GM18505 (cell line): ENCODE results near the gene HOXA11.

Experiments
- ATAC-seq: cut with Tn5 transposase; IDR thresholded peaks from one replicate; pipeline ENCODE4 v1.9.1; 2021; ENCODE audit not compliant: unreplicated experiment
- POLR2A ChIP-seq: IDR thresholded peaks from 4 replicates; pipeline ENCODE4 v1.6.1; 2011; ENCODE audit warnings: borderline replicate concordance; ENCODE audit not compliant: insufficient read depth, insufficient read length; ENCODE audit errors: extremely low read depth

HOXA11 gene

DNA sequence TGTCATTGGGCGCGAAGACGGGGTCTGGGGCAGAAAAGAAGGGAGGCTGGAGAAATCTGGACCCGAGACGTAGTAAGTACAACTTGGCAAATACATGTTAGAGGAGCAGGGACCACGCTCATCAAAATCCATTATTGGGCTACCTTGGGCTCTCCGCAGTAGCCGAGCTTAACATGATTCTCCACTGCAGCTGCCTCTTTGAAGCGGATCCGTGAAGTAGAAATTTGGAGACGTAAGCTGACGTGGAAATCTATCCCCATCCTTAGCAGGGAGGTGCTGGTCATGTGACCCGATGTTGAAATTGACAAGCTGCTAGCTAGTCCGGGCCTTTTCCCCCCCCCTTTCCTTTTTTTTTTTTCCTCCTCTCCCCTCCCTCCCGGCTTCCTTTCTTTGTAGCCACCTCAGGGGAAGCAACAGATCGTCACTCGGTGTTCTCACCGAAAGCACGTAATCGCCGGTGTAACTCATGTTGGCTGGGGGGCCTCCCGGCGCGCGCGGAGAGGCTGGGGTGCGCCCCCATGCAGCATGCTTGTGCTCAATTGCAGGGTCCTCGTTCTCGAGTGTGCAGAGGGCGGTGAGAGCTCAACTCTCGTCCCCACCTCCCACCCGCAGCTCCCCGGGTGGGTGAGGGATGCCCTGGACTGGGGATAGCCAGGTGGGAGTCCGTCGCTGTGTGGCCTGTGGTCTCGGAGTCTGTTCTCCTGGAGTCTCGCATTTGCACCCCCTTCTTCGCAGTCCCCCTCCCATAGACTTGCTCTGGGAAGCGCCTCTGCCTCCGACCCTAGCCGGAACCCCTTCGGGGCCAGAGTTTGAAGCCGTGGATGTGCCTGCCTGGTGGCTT is at the start of gene HOXA11:
Gene HOXA11, minus strand, starts transcription at position 220 of the 841 bp plus-strand sequence. Its CDS starts 88 bp downstream, at position 132.
- TF ChIP-seq POLR2A: no peak
- no peak for ATAC-seq

DNA sequence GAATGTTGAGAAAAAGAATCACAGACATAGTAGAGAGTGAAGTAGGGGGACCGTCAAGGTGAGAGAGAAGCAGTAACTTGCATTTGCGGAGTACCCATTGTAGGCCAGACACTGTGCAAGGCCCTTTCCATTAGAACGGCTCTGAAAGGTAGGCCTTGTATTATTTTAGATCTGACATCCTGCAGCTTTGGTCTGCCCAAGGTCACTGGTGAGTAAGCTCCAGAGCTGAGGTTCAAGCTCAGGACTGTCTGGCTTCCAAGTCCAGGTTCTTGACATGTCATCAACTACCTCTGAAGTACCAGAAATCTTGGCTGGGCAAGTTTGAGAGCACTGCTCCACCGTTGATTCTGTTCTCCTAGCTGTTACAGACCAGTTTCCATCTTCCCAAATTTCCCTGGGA is 44.4 kb upstream of the HOXA11 start:
- TF ChIP-seq POLR2A: no peak
- ATAC-seq: no peak

DNA sequence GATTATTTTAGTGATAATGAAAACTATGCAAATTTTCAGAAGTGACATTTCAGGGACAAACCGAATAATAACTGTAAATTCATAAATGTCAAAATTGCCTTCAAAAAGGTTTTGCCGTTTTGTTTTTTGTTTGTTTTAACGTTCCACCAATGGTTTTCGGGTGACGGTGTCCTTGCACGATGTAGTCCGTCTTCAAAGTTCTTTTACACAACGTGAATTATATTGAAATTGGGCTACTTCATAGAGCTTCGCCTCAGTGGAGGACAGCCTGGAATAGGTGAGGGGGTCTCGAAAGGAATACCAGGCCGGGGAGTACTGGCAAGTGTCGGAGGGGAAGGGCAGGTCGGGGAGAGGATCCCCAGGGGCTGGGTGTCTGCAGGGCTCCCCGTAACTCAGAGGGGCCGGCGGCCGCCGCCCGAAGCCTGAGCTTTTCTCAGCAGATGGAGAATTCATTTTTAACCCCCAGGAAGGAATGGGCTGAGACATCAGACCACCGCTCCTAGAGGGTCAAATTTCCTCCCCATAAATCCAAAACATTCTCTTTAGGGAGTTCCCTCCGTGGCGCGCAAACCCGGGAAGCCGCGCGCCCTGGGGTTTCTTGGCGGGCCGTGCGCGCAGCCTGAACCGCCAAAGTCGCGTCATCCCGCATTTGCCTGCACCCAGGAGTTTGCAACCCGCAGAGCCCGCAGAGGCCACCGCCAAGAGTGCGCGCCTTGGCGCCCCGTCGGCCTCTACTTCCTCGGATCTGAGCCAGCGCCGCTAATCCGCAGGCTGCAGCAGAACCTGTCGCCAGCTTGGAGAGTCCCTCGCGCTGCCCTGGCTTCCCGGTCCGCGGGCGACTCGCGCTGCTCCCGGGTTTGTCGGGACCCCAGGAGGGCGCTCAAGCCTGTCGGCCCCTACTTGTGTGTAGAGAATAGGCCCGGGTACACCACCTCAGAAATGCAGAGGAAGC is 40.2 kb upstream of the HOXA11 start:
- TF ChIP-seq POLR2A: no peak
- no peak for ATAC-seq

DNA sequence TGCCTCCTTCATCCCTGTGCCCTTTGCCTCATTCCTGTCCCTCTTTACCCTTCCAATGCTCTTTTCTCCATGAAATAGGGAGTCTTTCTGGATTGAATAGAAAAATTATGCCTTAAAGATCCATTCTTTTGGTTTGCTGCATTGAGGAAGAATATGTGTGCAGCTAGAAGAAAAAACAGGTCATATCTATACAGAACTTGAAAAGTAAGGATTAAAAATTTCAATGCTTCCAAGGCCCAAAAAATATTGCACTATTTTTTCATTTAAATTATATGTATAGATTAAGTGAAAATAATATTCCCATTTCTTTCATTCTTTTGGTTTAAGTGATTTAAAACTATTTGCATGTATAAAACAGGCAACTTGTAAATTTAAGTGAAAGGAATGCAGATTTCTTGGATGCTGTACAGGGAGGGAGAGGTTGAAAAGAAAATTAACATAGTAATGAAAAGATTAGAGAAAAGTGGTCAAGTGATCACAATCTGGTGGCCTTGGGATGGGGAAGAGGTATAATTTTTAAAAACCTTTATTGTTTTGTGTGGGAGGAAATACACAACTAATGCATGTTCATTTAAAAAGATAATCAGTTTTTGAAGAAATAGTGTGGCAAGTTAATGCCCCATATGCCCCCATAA is 39.0 kb upstream of the HOXA11 start:
- ATAC-seq: no peak
- TF ChIP-seq POLR2A: no peak

DNA sequence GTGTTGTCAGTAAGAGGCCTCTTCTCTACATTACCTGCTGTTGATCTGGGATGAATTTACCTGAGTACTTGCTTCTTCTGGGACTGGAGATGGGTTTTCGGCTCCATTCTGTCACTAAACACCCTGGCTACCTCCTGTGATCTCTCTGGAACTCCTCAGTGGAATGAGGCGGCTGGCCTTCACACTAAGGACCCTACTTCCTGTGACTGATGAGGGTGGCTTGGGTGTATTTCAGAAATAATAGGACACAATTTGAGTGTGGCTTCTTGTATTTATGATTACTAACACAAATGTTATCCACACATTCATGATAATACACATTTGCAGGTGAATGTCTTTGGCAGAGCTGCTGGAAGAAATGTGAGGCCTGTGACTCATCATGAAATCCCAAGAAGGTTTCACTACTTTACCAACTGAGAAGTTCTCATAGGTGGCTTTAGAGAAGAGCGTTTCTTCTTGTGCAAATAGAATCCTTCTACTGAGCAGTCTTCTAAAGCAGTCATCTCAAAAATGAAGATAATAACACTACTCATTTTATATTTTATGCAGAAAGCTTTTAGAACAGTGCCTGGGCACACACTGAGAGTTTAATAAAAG is 36.3 kb upstream of the HOXA11 start:
- no peak for ATAC-seq
- TF ChIP-seq POLR2A: no peak

DNA sequence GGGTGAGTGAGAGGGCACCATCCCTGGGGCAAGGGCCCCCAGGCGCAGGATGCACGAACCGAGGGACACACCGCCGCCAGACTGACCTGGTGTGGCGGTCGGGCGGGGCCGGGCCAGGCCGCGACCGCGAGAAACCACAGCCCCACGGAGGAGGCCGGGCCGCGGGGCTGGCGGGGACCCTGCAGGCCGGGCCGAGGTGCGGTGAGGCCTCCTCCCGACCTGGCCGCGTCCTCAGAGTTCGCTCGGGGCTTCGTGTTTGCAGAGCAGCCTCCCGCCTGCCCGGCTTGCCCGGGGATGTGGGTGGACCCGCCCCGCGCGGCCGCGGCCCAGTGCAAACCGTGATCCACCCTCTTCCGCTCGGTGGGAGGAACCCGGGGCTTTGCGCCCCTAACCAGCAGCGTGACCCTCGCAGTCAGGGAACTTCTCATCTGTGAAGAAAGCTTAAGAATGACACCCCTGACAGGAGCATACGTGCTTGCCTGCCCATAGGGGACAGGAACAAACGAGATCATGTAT is 35.5 kb upstream of the HOXA11 start:
- ATAC-seq: no peak
- TF ChIP-seq POLR2A: no peak

DNA sequence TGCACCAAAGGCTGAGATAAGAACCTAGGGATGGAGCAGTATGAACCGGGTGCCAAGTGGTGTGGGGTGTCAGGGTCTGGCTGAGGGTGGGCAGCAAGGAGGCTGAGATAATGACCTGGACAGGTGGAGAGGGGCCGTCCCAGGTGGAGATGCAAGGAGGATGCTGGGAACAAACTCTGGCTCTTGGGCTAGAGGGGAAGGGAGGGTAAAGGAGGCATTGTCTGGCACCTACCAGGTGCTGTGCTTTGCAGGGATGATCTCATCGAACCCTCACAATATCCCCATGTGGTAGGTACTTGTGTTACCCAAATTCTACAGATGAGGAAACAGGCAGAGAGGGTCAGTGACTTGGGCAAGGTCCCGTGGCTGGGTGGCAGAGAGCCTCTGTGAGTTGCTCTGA is 34.8 kb upstream of the HOXA11 start:
- no peak for ATAC-seq
- no peak for TF ChIP-seq POLR2A

DNA sequence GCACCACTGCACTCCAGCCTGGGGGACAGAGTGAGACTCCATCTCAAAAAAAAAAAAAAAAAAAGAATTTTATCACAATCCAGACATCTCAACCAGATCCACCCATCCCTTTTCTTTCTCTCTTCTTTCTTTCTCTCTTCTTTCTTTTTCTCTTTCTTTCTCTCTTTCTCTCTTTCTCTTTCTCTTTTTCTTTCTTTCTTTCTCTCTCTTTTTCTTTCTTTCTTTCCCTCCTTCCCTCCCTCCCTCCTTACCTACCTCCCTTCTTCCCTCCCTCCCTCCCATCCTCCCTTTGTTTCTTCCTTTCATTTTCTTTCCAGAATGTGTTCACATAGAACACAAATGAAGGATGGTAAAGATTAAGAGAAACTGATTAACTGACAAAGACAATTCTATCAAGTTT is 32.9 kb upstream of the HOXA11 start:
- no peak for TF ChIP-seq POLR2A
- ATAC-seq: no peak

DNA sequence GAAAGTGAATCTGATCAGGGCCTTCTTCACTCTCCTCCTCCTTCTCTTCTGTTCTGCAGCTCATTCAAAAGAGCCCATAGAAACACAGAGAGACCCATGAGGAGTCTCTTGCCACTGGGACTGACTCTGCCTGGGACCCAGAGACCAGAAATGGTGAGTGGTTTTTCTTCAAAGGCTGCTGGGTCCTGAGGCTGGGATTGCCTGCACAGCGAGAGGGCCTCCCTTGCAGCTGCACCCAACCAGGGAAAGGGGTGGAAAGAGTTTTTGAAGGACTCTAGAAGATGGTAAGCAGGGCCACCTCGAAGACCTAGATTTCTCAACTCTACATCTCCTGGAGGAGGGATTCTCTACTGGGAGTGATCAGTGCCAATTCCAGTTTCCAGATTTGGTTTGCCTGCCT is 30.3 kb upstream of the HOXA11 start:
- ATAC-seq: no peak
- TF ChIP-seq POLR2A: no peak

DNA sequence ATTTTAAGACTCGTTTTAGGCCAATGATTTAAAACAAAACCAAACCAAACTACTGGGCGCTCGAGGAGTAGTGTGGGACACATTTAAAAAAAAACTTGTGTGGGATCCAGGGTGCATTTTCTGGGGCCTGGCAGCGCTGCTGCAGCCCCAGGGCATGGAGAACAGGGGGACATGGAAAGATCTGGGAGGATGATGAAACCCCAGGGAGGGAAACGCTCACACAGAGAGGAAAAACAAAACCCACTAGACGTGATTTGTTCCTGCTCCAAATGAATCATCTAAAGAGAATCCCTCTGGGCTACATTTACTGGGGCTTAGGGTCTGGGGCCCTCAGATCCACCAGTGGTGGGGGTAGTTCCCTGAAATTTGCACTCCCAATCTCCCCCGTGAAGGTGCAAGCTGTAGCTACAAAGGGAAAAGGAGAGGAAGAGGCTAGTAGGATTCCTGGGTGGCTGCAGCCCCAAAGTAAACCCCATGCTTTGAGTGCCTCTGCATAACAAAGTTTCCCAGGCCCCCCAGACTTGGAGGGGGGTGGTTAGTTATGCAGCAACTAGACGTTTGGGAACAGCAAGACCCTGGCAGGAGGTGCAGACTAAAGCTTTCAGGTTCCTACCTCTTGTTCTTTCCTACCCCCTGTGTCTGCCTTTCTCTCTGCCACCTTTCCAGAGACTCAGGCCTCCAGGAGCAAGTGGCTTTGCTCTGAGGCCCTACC is 29.4 kb upstream of the HOXA11 start:
- TF ChIP-seq POLR2A: no peak
- ATAC-seq: no peak

DNA sequence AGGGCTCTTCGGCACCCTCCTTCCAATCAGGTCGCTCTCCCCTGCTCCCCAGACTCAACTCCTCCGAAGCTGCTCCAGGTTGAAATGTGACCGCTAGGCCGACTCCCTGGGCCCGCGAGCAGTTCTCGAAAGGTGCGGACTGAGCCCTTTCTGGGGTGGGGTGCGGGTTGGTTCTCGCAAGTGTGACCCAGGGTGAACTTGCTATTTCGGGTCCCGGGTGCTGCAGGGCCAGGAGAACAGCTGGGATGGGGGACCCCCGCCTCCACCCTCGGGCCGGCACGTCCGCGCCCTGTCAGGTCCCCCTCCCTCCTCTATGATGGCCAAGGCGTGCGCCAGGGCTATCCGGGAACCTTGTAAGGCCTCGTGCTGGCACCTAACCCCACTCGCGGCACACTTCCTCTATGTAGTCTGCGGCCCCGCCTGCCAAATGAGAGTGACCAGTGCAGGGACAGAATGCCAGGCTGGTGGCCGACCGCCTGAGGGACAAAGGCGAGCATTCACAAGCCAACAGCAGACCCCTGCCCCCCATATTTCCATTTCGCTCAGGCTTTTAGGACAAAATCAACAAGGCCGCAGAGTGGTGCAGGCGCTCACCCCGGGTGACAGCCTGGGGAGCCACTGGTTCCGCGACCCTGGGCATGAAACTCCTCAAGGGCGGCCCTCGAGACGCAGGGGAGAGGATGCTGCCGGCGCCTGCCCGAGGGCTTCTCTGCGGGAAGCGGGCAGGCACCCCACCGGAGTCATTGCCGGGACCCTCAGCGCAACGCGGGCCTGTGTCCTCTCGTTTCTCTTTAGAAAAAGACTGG is 28.6 kb upstream of the HOXA11 start:
- TF ChIP-seq POLR2A: no peak
- ATAC-seq: no peak

DNA sequence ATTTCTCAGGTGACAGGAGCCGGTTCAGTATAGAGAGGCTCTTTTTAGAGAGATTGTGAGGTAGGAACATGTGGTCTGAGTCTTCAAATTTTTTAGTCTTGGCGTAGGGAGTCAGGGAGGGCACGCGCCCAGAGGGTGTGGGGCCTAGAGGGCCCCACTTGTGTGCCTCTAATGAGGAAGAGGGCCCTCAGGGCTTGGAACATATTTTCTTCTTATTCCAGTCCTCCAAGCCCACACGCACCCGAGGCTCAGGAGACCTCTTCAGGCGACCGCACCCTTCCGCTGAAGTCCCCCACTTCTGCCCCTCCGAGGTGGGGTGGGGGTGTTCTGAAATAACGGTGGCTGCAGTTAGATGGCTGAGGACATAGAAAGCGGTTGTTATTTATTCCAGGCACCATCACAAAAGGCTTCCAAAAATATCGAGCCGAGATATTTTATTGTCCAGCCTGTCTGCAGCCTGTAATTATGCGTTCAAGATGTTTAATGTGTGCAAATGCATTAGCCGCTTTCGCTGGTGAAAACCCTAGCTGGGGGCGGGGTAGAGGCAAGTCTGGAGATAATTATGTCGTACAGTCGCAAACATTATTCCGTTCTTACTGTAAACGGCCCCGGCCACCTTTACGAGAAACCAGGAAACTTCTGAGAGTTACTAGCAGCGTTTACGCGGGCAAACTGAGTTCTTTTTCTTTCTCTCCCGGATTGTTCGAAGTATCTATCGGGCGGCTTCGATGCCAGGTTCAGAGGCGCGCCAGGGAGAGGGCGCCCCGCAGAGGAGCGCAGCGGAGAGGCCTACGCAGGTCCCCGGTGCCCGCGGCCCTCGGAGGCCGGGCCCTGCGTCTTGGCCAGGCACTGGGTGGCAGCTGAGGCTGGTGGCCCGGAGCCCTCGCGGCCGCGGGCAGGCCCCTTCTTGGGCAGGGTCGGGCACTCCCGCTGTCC is 27.7 kb upstream of the HOXA11 start:
- ATAC-seq: no peak
- no peak for TF ChIP-seq POLR2A
